Suprapubic skin (tissue), 3 donors: Measurements from ENCODE around the gene CATSPERB.
"Not testable (repeated sequence)": the region's sequence is repeated elsewhere in the genome, so short reads cannot be mapped to it uniquely, and the experiment has no call there.

ENCODE experiments used
- CTCF ChIP-seq, 2 donors: fragments of 200-600 bp in 1 of 2; fragments of 450-650 bp in 1 of 2; sonication (generic) in 1 of 2; IDR thresholded peaks; one replicate each; pipeline ENCODE4 v1.5.1; 2016 to 2019; ENCODE audit warnings: antibody characterized with exemption in 2 of 2, mild to moderate bottlenecking in 1 of 2, moderate library complexity in 1 of 2
- EP300 ChIP-seq: sonication (generic); formaldehyde crosslinking; IDR thresholded peaks from one replicate; pipeline ENCODE4 v1.6.1; 2017; ENCODE audit warnings: antibody characterized with exemption
- POLR2A ChIP-seq, 2 donors: fragments of 450-650 bp; IDR thresholded peaks; one replicate each; pipeline ENCODE4 v1.6.1; 2017; ENCODE audit warnings: antibody characterized with exemption in 2 of 2, mild to moderate bottlenecking in 2 of 2, moderate library complexity in 2 of 2

- TF ChIP-seq CTCF (IDR thresholded peaks at IDR 0.05); POLR2A (IDR thresholded peaks at IDR 0.05); EP300: not testable (repeated sequence)
Observed at GRCh38 chr14:91687436-91687835, 44.5 kb downstream of the CATSPERB start.
